ENCODE data around the gene PPARA.

GRCh38 chr22:46139895-46140350, 10.4 kb upstream of the PPARA start:
- no peak for TF ChIP-seq JUND (IDR thresholded peaks at IDR 0.05; ENCODE audit: borderline replicate concordance, low read depth, low read length)
- TF ChIP-seq JUND (tag; IDR thresholded peaks at IDR 0.05; ENCODE audit: borderline replicate concordance, low read depth, low read length): no peak
- no peak for TF ChIP-seq HMGXB4 (CRISPR knock-in tag; IDR thresholded peaks at IDR 0.05)
- TF ChIP-seq POLR2A (conservative IDR thresholded peaks at IDR 0.05): no peak
- TF ChIP-seq NR2C2 (CRISPR knock-in tag; IDR thresholded peaks at IDR 0.05): no peak
- no peak for TF ChIP-seq NR2C2 (tag; IDR thresholded peaks at IDR 0.05)
- no peak for TF ChIP-seq SMARCC2 (IDR thresholded peaks at IDR 0.05; ENCODE audit: low read depth)
- no peak for TF ChIP-seq RFX5 (IDR thresholded peaks at IDR 0.05; ENCODE audit: low read depth, low read length)
- no peak for TF ChIP-seq ATF2 (CRISPR knock-in tag; IDR thresholded peaks at IDR 0.05)
- TF ChIP-seq SNAPC5 (CRISPR knock-in tag; IDR thresholded peaks at IDR 0.05): no peak
- no peak for TF ChIP-seq ELF1 (tag; IDR thresholded peaks at IDR 0.05)
- TF ChIP-seq ZC3H4 (CRISPR knock-in tag; IDR thresholded peaks at IDR 0.05; ENCODE audit: borderline replicate concordance): no peak

All from K562 (cell line).